HCT116 (cell line): ENCODE results near the gene ELAVL2.

Experiments used
- RAD21 ChIP-seq: IDR thresholded peaks from 2 replicates; pipeline ENCODE4 v1.6.1; 2012; ENCODE audit warnings: low read depth, mild to moderate bottlenecking
- ZNF274 ChIP-seq: fragments of 200-500 bp; sonication (Bioruptor generic); IDR thresholded peaks from 2 replicates; pipeline ENCODE4 v1.6.1; 2014; ENCODE audit warnings: mild to moderate bottlenecking, low read depth, low read length, inconsistent platforms
- TF ChIP-seq, protein P1 (sequence below), 3 experiments: fragments of 200-600 bp in 1 of 3; sonication (generic) in 1 of 3; IDR thresholded peaks in 2 of 3; conservative IDR thresholded peaks in 1 of 3; 2 replicates each; pipeline ENCODE4 v1.5.1; 2012 to 2017; ENCODE audit warnings: low read depth in 2 of 3, low read length in 2 of 3, antibody characterized with exemption in 1 of 3, borderline replicate concordance in 1 of 3, control low read depth in 1 of 3, mild to moderate bottlenecking in 1 of 3, mixed read lengths in 1 of 3, mixed run types in 1 of 3, moderate library complexity in 1 of 3; ENCODE audit not compliant: insufficient read depth in 1 of 3
- TF ChIP-seq, protein P2 (sequence below): IDR thresholded peaks from 2 replicates; pipeline ENCODE4 v1.6.1; 2012; ENCODE audit warnings: low read depth

DNA sequence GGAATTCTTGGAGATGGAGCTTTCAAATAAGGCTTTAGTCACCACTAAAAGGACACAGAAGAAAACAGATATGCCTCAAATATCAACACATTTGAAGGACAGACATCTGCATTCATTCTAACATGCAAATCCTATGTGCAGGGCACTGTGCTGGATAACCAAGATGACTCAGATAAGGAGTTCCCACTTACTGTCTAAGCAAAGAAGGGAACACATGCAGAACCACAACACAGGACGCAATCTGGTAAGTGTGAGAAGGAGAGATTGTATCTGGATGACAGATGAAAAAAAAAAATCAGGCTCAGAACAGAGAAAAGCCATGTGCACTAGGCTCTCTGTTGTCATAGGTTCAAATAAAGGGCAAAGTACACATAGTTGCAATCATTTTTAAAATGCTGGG is 42.5 kb downstream of the ELAVL2 start:
- TF ChIP-seq, protein P1, sequence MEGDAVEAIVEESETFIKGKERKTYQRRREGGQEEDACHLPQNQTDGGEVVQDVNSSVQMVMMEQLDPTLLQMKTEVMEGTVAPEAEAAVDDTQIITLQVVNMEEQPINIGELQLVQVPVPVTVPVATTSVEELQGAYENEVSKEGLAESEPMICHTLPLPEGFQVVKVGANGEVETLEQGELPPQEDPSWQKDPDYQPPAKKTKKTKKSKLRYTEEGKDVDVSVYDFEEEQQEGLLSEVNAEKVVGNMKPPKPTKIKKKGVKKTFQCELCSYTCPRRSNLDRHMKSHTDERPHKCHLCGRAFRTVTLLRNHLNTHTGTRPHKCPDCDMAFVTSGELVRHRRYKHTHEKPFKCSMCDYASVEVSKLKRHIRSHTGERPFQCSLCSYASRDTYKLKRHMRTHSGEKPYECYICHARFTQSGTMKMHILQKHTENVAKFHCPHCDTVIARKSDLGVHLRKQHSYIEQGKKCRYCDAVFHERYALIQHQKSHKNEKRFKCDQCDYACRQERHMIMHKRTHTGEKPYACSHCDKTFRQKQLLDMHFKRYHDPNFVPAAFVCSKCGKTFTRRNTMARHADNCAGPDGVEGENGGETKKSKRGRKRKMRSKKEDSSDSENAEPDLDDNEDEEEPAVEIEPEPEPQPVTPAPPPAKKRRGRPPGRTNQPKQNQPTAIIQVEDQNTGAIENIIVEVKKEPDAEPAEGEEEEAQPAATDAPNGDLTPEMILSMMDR (IDR thresholded peaks at IDR 0.05 in 2 of 3, conservative IDR thresholded peaks at IDR 0.05 in 1 of 3; ENCODE audit: borderline replicate concordance in 1 of 3, insufficient read depth in 1 of 3, low read depth in 2 of 3, low read length in 2 of 3) = no peak
- no peak for TF ChIP-seq RAD21
- no peak for TF ChIP-seq ZNF274
- TF ChIP-seq, protein P2, sequence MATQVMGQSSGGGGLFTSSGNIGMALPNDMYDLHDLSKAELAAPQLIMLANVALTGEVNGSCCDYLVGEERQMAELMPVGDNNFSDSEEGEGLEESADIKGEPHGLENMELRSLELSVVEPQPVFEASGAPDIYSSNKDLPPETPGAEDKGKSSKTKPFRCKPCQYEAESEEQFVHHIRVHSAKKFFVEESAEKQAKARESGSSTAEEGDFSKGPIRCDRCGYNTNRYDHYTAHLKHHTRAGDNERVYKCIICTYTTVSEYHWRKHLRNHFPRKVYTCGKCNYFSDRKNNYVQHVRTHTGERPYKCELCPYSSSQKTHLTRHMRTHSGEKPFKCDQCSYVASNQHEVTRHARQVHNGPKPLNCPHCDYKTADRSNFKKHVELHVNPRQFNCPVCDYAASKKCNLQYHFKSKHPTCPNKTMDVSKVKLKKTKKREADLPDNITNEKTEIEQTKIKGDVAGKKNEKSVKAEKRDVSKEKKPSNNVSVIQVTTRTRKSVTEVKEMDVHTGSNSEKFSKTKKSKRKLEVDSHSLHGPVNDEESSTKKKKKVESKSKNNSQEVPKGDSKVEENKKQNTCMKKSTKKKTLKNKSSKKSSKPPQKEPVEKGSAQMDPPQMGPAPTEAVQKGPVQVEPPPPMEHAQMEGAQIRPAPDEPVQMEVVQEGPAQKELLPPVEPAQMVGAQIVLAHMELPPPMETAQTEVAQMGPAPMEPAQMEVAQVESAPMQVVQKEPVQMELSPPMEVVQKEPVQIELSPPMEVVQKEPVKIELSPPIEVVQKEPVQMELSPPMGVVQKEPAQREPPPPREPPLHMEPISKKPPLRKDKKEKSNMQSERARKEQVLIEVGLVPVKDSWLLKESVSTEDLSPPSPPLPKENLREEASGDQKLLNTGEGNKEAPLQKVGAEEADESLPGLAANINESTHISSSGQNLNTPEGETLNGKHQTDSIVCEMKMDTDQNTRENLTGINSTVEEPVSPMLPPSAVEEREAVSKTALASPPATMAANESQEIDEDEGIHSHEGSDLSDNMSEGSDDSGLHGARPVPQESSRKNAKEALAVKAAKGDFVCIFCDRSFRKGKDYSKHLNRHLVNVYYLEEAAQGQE = no peak
